Measurements from ENCODE around the gene PAWR.

DNA sequence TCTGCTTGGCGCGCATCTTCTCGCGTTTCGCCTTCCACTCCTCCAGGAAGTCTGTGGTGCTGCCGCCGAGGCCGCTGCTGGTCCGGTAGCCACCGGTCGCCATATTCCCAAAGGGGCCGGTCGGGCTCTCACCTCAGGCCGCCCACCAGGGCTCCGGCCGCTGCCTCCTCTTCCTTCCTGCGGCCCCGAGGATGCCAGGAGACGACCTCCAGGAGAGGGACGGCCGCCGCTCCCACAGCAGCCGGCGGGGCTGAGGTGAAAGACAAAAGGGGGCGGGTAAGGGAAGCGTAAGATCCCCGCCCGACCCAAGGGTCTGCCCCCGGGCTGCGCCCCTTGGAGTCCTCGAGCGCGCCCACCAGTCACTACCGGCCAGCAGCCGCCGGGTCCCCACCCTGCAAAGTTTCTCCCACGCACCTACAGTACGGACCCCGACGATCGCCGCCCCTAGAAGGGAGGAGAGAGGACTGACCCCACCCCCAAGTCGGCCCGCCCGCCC lies 574 bp downstream of the PAWR start:
- TF ChIP-seq TCF7L2 (IDR thresholded peaks at IDR 0.05; ENCODE audit: borderline replicate concordance, extremely low read depth, insufficient read depth, insufficient read length) = no peak
- TF ChIP-seq, protein P1, sequence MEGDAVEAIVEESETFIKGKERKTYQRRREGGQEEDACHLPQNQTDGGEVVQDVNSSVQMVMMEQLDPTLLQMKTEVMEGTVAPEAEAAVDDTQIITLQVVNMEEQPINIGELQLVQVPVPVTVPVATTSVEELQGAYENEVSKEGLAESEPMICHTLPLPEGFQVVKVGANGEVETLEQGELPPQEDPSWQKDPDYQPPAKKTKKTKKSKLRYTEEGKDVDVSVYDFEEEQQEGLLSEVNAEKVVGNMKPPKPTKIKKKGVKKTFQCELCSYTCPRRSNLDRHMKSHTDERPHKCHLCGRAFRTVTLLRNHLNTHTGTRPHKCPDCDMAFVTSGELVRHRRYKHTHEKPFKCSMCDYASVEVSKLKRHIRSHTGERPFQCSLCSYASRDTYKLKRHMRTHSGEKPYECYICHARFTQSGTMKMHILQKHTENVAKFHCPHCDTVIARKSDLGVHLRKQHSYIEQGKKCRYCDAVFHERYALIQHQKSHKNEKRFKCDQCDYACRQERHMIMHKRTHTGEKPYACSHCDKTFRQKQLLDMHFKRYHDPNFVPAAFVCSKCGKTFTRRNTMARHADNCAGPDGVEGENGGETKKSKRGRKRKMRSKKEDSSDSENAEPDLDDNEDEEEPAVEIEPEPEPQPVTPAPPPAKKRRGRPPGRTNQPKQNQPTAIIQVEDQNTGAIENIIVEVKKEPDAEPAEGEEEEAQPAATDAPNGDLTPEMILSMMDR (IDR thresholded peaks at IDR 0.05 in 2 of 3, conservative IDR thresholded peaks at IDR 0.05 in 1 of 3; ENCODE audit: borderline replicate concordance in 1 of 3, insufficient read depth in 1 of 3, low read depth in 2 of 3, low read length in 2 of 3) = no peak
